GM18858 (cell line): ENCODE results near the gene CCND1.

Experiments
- ATAC-seq: cut with Tn5 transposase; IDR thresholded peaks from one replicate; pipeline ENCODE4 v1.9.1; 2021; ENCODE audit not compliant: unreplicated experiment

CCND1 gene

DNA sequence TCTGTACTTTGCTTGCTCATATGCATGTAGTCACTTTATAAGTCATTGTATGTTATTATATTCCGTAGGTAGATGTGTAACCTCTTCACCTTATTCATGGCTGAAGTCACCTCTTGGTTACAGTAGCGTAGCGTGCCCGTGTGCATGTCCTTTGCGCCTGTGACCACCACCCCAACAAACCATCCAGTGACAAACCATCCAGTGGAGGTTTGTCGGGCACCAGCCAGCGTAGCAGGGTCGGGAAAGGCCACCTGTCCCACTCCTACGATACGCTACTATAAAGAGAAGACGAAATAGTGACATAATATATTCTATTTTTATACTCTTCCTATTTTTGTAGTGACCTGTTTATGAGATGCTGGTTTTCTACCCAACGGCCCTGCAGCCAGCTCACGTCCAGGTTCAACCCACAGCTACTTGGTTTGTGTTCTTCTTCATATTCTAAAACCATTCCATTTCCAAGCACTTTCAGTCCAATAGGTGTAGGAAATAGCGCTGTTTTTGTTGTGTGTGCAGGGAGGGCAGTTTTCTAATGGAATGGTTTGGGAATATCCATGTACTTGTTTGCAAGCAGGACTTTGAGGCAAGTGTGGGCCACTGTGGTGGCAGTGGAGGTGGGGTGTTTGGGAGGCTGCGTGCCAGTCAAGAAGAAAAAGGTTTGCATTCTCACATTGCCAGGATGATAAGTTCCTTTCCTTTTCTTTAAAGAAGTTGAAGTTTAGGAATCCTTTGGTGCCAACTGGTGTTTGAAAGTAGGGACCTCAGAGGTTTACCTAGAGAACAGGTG is 11.1 kb downstream of the CCND1 start:
- no peak for ATAC-seq

DNA sequence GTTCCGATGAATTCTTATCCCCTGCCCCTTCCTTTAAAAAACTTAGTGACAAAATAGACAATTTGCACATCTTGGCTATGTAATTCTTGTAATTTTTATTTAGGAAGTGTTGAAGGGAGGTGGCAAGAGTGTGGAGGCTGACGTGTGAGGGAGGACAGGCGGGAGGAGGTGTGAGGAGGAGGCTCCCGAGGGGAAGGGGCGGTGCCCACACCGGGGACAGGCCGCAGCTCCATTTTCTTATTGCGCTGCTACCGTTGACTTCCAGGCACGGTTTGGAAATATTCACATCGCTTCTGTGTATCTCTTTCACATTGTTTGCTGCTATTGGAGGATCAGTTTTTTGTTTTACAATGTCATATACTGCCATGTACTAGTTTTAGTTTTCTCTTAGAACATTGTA is 12.0 kb downstream of the CCND1 start:
- no peak for ATAC-seq

DNA sequence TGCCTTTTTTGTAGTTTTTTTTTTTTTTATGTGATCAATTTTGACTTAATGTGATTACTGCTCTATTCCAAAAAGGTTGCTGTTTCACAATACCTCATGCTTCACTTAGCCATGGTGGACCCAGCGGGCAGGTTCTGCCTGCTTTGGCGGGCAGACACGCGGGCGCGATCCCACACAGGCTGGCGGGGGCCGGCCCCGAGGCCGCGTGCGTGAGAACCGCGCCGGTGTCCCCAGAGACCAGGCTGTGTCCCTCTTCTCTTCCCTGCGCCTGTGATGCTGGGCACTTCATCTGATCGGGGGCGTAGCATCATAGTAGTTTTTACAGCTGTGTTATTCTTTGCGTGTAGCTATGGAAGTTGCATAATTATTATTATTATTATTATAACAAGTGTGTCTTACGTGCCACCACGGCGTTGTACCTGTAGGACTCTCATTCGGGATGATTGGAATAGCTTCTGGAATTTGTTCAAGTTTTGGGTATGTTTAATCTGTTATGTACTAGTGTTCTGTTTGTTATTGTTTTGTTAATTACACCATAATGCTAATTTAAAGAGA is 12.5 kb downstream of the CCND1 start:
- ATAC-seq, result no peak

DNA sequence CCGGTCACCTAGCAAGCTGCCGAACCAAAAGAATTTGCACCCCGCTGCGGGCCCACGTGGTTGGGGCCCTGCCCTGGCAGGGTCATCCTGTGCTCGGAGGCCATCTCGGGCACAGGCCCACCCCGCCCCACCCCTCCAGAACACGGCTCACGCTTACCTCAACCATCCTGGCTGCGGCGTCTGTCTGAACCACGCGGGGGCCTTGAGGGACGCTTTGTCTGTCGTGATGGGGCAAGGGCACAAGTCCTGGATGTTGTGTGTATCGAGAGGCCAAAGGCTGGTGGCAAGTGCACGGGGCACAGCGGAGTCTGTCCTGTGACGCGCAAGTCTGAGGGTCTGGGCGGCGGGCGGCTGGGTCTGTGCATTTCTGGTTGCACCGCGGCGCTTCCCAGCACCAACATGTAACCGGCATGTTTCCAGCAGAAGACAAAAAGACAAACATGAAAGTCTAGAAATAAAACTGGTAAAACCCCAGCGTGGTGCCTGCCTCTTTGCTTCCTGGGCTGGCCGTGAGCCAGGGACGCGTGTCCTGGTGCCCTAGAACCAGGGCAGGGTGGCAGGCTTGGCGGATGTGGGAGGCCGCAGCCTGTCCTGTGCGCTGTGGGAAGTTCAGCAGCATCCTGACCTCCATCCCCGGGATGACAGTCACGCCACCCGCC is 13.2 kb downstream of the CCND1 start:
- ATAC-seq, result no peak

DNA sequence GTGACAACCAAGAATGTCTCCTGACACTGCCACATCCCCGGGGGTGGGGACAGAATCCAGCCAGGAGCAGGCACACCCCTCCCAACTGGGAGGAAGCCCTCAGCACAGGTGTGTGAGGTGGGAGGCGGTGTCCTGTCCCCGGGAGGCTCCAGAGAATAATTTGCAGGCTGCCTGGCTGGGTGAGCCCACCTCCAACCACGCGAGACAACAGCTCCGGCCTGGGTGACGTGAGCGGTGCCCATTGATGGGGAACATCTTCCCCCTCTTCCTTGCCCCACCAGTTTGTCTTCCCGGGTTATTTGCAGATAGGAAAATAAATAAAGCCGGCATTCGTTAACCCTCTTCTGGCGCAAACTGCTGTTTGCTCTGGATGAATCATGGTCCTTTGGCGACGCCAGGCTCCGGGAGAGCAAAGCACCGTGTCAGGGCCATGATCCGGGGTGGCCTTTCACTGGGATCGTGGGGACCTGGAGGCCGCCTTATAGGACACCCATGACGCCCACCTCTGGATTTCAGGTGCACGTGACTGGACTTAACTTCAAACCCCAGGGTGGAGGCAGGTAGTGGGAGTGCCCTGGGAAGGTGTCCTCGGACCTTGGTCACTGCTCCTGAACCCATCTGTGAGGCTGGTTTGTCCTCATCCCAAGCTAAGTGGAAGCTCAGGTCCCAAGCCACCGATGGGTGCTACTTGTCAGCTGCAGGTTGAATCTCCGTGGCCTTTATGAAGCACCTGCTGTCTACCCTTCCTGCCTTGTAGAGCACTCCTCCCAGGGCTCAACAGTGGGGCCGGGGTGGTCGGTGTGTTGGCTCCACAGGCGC is 13.9 kb downstream of the CCND1 start:
- ATAC-seq, result no peak

DNA sequence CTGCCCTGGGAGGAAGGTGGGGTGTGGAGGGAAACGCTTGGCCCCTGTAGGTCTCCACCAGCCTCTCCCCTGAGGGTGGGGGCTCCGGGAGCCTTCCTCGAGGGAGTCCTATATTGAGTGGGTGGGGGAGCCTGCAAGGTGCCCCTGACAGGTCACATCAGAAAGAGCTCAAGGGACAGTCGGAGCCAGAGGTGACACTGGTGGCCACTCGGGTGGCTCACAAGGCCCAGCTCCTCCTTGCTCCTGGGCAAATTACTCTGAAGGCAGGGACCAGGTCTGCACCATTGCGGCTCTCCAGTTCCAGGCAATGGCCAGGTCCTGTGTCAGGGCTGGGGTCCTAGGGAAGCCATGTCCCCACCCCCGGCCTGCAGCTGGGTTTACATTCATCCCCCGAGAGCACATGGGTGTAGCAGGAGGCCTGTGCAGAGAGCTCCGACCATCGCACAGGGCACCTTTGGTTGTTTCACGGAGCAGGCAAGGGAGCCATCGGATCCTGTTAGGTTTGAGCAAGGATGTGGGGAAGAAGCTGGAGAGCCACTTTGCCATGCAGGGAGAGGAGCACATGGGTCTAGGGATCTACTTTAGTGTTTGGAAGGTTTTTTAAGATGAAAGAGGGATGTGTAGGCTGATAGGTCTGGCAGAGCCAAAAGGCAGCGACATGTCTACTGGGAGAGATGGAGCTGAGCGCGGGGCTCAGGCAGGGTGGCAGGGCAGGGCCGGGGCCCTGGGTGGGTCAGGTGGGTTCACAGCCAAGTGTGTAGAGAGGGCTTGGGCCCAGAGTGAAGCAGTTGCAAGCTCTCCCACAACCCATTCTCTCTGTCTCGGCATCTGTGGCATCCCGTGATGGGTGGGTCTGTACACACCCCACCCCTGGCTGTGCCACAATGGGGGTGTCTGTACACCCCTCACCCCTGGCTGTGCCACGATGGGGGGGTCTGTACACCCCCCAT is 14.8 kb downstream of the CCND1 start:
- ATAC-seq, result no peak

DNA sequence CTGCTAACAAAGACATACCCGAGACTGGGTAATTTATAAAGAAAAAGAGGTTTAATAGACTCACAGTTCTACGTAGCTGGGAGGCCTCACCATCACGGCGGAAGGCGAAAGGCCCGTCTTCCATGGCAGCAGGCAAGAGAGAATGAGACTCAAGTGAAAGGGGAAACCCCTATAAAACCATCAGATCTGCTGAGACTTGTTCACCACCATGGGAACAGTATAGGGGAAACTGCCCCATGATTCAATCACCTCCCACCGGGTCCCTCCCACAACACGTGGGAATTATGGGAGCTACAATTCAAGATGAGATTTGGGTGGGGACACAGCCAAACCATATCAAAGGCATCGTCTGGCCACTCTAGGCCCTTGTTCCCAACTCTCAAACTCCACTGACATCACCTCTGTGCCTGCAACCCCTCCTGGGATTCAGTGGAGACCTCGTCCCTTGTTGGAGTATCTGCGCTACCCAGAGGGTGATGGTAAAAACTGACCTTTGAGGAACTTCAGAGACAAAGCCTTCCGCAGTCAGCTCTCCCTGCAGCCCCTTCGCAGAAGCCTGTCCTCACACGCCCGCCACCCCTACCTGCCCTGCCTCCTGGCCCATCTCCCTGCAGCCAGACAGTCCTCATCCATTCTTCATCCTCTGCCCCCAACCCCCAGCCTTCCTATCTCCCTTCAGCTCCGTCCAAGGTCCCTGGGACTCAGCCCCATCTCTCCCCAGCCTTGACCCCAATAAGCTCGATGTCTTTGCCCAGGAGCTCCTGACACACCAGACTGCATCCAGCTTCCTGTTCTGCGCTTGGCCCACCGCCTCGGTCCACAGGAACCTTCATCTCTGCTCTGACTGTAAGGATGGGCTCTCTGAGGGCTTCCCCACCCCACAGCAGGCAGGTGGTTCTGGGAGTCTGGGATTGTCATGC is 15.8 kb downstream of the CCND1 start:
- ATAC-seq, result no peak

DNA sequence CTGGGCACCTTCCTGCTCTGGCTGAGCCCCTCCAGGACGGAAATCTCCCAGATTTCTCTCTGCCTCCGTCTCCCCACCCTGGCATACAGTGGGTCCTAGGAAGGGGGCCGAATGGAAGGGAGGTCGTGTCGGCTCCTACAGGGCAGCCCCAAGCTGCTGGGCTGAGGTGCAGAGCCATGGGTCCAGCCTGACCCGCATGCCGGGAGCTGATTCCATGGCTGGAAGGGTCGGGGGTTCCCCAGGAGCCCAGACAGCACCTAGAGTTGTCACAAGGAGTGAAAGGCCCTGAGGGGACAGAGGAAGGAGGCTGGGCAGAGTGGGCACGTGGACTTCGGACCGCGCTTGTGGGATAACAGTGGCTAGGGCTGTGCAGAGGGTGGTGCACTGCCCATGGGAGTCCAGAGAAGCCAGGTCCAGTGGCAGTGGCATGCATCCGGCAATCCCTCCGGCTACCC is 16.5 kb downstream of the CCND1 start:
- ATAC-seq, result no peak

DNA sequence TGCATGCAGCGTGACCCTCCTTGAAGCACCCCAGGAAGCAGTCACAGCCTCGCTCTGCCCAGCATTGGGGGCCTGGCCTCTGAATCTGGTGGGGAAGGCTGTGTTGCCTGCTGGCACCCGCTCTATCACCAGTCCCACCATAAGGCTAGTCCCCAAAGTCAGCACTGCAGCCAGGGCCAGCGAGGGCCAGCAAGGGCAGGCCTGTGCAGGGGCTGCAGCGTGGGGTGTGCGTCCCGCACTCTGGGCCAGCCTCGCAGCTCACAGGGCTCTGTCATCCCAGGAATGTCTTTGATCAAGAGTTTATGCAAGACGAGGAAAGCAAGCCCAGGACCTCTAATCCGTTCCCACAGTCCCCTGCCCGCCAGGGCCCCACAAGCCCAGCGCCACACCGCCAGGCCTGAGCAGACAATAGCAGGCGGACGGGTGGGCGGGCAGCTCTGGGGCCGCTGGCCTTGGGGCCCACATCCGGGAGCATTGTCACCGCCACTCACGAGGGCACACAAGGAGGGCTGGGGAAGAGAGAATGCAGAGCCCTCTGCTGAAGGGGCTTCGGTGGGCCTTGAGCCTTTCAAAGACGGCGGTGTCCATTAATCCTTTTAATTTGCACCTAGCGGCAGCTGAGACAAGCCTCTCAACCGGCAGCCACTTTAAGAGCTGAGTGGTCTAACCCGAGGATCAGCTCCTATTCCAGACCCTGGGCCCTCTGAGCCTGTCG is 17.1 kb downstream of the CCND1 start:
- no peak for ATAC-seq

DNA sequence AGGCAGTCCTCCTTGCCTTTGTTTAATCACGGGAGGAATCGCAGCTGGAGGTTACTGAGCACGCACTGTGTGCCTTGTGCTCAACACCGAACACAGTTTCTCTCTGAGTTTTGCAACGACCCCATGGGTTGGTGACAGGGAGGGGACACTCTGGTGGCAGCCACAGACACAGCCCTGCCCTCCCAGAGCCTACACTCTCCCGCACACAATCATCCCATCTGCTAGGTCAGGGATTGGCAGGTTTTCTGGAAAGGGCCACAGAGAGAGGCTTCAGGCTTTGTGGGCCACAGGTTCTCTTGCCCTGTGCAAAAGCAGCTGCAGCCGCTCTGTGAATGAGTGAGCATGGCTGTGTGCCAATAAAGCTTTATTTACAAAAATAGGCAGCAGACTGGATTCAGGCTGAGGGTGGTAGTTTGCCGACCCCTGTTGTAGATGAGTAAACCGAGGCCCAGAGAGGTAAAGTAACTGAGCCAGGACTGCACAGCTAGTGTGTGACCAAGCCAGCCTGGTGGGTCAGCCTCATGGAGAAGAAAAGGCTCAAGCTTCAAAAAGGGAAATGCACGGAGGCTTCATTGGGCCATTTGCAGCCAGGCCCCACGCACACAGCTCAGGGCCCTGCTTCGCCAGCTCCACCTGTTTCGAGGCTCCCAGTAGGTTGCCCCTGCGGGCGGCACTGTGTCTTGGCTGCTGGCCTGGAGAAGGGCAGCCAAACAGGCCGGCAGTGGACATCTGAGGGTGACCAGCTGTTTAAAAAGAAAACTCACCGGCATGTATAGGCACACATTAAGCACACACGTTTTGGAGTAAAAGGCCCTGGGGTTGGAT is 17.9 kb downstream of the CCND1 start:
- ATAC-seq, result no peak

DNA sequence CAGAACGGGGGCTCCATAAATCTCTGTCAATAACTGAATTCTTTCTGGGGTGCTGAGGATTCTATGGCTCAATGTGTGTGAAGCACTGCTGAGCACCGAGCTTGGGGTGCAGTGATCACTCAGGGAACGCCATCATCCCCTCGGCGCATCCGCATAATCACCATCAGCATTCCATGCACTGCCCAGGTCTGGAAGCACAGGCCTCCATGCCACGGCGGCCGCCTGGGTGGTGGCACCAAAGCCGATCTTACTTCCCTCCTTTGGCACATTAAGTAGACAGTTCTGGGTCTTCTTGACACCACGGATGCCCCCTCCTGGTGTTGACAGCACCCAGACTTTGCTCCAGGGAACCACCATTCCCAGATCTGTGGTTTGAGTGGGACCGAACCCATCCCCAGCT is 18.6 kb downstream of the CCND1 start:
- no peak for ATAC-seq

DNA sequence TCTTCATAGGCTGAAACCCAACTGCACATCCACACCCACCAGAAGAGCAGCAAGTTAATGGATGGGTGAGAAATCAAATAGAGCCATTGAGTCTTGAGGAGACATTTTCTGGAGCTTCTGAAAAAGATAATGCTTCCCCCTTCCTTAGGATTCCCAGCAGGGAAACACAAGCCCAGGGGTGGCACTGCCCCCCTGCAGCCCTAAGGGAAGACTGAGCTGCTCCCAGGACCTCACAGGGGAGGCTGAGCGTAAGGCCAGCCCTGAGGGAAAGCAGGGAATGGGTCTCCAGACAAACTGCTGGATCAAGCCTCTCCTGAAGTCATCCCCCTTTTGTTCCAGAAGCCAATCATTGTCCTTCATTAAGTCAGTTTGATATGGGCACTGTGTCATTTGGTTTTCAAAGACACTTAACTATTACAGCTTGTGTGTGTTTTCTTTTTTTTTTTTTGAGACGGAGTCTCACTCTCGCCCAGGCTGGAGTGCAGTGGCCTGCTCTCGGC is 19.1 kb downstream of the CCND1 start:
- ATAC-seq, result no peak

DNA sequence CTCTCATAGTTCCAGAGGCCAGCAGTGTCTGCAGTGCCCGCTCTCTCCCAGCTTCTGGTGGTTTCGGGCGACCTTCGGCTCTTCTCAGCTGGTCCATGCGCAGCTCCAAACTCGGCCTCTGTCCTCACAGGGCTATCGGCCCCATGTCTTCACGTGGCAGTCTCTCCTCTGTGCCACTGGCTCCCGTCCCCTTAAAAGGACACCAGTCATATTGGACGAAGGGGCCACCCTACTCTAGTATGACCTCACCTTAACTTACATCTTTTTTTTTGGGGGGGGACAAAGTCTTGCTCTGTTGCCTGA is 20.4 kb downstream of the CCND1 start:
- ATAC-seq, result no peak

DNA sequence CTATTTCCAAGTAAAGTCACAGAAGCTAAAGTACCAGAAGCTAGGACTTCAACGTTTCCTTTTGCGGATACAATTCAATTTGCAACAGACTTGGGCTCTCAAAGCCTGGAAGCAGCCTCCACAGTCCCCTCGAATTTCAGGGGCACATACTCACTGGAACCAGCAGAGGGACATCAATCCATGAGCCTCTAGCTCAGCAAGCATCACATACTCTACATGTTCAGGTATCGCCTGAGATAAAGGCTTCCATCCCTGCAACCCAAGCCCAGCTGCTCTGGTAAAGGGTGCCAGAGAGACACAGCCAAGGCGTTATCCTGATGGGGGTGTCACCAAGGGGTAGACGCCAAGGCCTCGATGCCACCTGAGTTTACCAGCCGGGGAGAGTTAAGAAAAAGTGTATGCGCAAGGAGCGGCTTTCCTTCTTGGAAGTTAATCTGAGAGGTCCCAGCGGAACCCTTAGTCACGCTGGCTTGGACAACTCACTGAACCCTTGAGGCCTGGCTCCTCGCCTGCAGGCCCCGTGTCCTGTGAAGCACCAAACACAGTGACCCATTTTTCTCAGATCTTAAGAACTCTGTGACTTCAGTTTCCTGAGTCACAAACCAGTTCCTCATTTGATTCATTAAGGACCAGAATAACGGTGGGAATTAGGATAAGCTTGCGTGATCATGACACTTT is 21.2 kb downstream of the CCND1 start:
- no peak for ATAC-seq

DNA sequence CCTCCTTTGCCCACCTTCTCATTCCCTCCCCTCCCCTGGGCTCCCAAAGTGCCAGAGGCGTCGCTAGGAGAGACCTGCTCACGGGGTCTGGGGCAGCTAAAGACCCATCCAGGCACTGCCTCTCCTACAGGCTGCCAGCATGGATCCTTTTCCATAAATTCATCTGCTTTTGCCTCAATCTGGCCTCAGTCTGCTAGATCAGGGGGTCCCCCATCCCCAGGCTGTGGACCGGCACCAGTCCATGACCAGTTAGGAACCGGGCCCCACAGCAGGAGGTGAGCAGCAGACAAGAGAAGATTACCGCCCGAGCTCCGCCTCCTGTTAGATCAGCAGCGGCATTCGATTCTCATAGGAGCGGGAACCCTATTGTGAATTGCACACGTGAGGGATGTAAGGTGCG is 21.9 kb downstream of the CCND1 start:
- ATAC-seq, result no peak

DNA sequence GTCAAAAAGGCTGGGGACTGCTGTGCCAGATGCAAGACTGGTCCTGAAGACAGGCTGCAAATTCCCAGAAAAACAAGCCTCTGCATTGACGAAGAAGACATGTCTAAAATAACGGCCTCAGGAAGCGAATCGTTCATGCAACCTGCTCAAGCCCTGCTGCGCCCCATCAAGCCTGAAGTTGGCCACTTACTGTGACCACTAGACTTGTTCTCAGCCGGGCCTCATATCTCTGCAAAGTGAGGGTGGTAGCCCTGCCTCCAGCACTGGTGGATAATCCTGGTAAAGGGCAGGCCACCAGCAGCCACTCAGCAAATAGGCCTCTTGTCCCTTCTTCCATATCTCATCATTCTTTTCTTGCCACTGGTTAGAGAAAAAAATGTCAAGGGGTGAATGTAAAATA is 22.4 kb downstream of the CCND1 start:
- ATAC-seq, result no peak

DNA sequence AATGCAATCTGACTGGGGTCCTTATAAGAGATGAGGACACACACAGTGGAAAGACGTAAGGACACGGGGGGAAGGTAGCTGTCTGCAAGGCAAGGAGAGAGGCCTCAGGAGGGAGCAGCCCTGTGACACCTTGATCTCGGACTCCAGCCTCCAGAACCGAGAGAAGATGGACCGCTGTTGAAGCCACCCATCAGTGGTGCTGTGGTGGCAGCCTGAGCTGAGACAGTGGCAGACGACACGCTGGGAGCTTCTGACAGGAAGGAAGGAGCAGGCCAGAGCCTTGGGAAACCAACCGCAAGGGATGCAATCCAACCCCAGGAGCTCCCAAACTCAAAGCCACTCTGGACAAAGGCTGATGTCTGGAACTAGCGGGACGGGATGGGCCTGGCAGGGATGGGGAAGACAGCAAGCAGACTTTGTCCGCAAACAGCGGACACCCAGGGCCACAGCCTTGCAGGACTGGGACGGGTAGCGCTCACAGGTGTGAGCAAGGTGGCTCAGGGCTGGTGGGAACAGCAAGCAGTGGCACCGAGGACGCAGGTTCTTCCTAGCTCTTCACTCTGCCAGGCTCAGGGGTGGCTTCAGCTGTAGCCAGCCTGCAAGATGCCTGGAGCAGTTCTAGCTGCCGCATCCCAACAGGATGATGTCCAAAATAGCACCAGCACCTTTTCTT is 23.3 kb downstream of the CCND1 start:
- no peak for ATAC-seq
